ENCODE data around the gene POLR2H. TPM values are rescaled to one million over a fixed set of nuclear protein-coding genes. Genes with fewer than 3 reads are reported as not detected.
"Not testable (repeated sequence)": the region's sequence is repeated elsewhere in the genome, so short reads cannot be mapped to it uniquely, and the experiment has no call there.

The POLR2H gene
- polyA plus RNA-seq, 1 donor from 2014 or later: 40.8 TPM

- no peaks in the 10 kb centered on the region for H3K9me3 Mint-ChIP-seq
- H3K36me3 Mint-ChIP-seq: peaks cover 5% of the 10 kb centered on the region
- H3K27me3 Mint-ChIP-seq: no peaks in the 10 kb centered on the region
- no peak overlapping the region for H3K4me3 Mint-ChIP-seq
- peaks cover 0 to 3% (median 0%) of the 10 kb centered on the region in 3 donors for H3K4me1 Mint-ChIP-seq
- H3K27ac Mint-ChIP-seq: peak overlapping the region in 2 of 3 donors; percentile 74 to 89
Measured at GRCh38 chr3:184328516-184328915, 33.0 kb upstream of the POLR2H start.

- H3K9me3 Mint-ChIP-seq: no peaks in the 10 kb centered on the region
- peak overlapping the region in 2 of 3 donors; percentile 11 to 25 for H3K27ac Mint-ChIP-seq
- peak overlapping the region in 1 of 4 donors; percentile 67 for H3K4me3 Mint-ChIP-seq
- no peaks in the 10 kb centered on the region for H3K27me3 Mint-ChIP-seq
- peaks cover 6% of the 10 kb centered on the region for H3K36me3 Mint-ChIP-seq
- H3K4me1 Mint-ChIP-seq: peaks cover 5 to 17% (median 14%) of the 10 kb centered on the region in 3 donors
Measured at GRCh38 chr3:184332370-184333090, 29.0 kb upstream of the POLR2H start.

GRCh38 chr3:184333190-184333589 lies 28.3 kb upstream of the POLR2H start:
- Mint-ChIP-seq H3K36me3 (peaks cover 6% of the 10 kb centered on the region), H3K9me3 (no peaks in the 10 kb centered on the region), H3K4me3 (peak overlapping the region in 1 of 4 donors; percentile 67), H3K27ac (peak overlapping the region in 2 of 3 donors; percentile 11 to 96), H3K27me3 (no peaks in the 10 kb centered on the region), H3K4me1 (peaks cover 5 to 21% (median 17%) of the 10 kb centered on the region in 3 donors)

GRCh38 chr3:184333700-184334099 lies 27.8 kb upstream of the POLR2H start:
- Mint-ChIP-seq H3K4me1 (peaks cover 5 to 21% (median 17%) of the 10 kb centered on the region in 3 donors), H3K27ac (peak overlapping the region; percentile 59 to 96 (median 94)), H3K4me3 (peak overlapping the region in 1 of 4 donors; percentile 67), H3K9me3 (no peaks in the 10 kb centered on the region), H3K36me3 (peaks cover 4% of the 10 kb centered on the region), H3K27me3 (no peaks in the 10 kb centered on the region)

- Mint-ChIP-seq H3K9me3 (no peaks in the 10 kb centered on the region), H3K27ac (peak overlapping the region; percentile 94 to 96 (median 95)), H3K36me3 (peaks cover 4% of the 10 kb centered on the region), H3K4me3 (peak overlapping the region in 3 of 4 donors; percentile 5 to 81 (median 54)), H3K4me1 (peaks cover 5 to 21% (median 17%) of the 10 kb centered on the region in 3 donors), H3K27me3 (no peaks in the 10 kb centered on the region)
Measured at GRCh38 chr3:184334470-184335158, 26.9 kb upstream of the POLR2H start.

GRCh38 chr3:184335291-184335660 lies 26.2 kb upstream of the POLR2H start:
- H3K9me3 Mint-ChIP-seq: no peaks in the 10 kb centered on the region
- peaks cover 2% of the 10 kb centered on the region for H3K36me3 Mint-ChIP-seq
- H3K27me3 Mint-ChIP-seq: no peaks in the 10 kb centered on the region
- peaks cover 5 to 21% (median 17%) of the 10 kb centered on the region in 3 donors for H3K4me1 Mint-ChIP-seq
- H3K4me3 Mint-ChIP-seq: peak overlapping the region; percentile 81 to 96 (median 90)
- H3K27ac Mint-ChIP-seq: peak overlapping the region; percentile 94 to 96 (median 95)

GRCh38 chr3:184335661-184336546 lies 25.6 kb upstream of the POLR2H start:
- peaks cover 6% of the 10 kb centered on the region for H3K36me3 Mint-ChIP-seq
- H3K27me3 Mint-ChIP-seq: no peaks in the 10 kb centered on the region
- no peaks in the 10 kb centered on the region for H3K9me3 Mint-ChIP-seq
- H3K27ac Mint-ChIP-seq: peak overlapping the region; percentile 94 to 96 (median 95)
- H3K4me1 Mint-ChIP-seq: peaks cover 5 to 21% (median 17%) of the 10 kb centered on the region in 3 donors
- peak overlapping the region; percentile 83 to 96 (median 90) for H3K4me3 Mint-ChIP-seq

- Mint-ChIP-seq H3K4me1 (peaks cover 5 to 23% (median 17%) of the 10 kb centered on the region in 3 donors), H3K36me3 (peaks cover 8% of the 10 kb centered on the region), H3K4me3 (peak overlapping the region; percentile 83 to 96 (median 90)), H3K27me3 (no peaks in the 10 kb centered on the region), H3K27ac (peak overlapping the region; percentile 61 to 92 (median 87)), H3K9me3 (no peaks in the 10 kb centered on the region)
Measured at GRCh38 chr3:184336547-184337398, 24.7 kb upstream of the POLR2H start.

GRCh38 chr3:184337399-184337714 lies 24.2 kb upstream of the POLR2H start, which contains the start of gene FAM131A:
FAM131A (plus strand) TSS chr3:184337600; CDS start chr3:184337631, 31 bp downstream.
- peaks cover 8% of the 10 kb centered on the region for H3K36me3 Mint-ChIP-seq
- H3K27me3 Mint-ChIP-seq: no peaks in the 10 kb centered on the region
- peaks cover 5 to 23% (median 17%) of the 10 kb centered on the region in 3 donors for H3K4me1 Mint-ChIP-seq
- peak within 1 kb of the TSS; percentile 61 to 92 (median 87) for H3K27ac Mint-ChIP-seq
- no peaks in the 10 kb centered on the region for H3K9me3 Mint-ChIP-seq
- peak within 1 kb of the TSS; percentile 83 to 96 (median 90) for H3K4me3 Mint-ChIP-seq

- Mint-ChIP-seq H3K4me3 (peak overlapping the region in 3 of 4 donors; percentile 79 to 83 (median 83)), H3K4me1 (peaks cover 5 to 22% (median 17%) of the 10 kb centered on the region in 3 donors), H3K27ac (peak overlapping the region in 2 of 3 donors; percentile 15 to 87)
Measured at GRCh38 chr3:184337981-184338380, 23.5 kb upstream of the POLR2H start.

GRCh38 chr3:184338511-184338945 lies 23.0 kb upstream of the POLR2H start:
- H3K9me3 Mint-ChIP-seq: no peaks in the 10 kb centered on the region
- H3K27me3 Mint-ChIP-seq: no peaks in the 10 kb centered on the region
- peak overlapping the region in 1 of 3 donors; percentile 40 for H3K27ac Mint-ChIP-seq
- peaks cover 8% of the 10 kb centered on the region for H3K36me3 Mint-ChIP-seq
- peak overlapping the region in 2 of 4 donors; percentile 12 to 15 for H3K4me3 Mint-ChIP-seq
- H3K4me1 Mint-ChIP-seq: peaks cover 5 to 22% (median 17%) of the 10 kb centered on the region in 3 donors

More at GRCh38 chr3:184337981-184338380, 23.5 kb upstream of the POLR2H start:
- Mint-ChIP-seq H3K27me3 (no peaks in the 10 kb centered on the region), H3K9me3 (no peaks in the 10 kb centered on the region), H3K36me3 (peaks cover 8% of the 10 kb centered on the region)

GRCh38 chr3:184339001-184339400 lies 22.5 kb upstream of the POLR2H start:
- H3K9me3 Mint-ChIP-seq: no peaks in the 10 kb centered on the region
- H3K36me3 Mint-ChIP-seq: peaks cover 8% of the 10 kb centered on the region
- H3K4me3 Mint-ChIP-seq: peak overlapping the region in 2 of 4 donors; percentile 12 to 33
- no peaks in the 10 kb centered on the region for H3K27me3 Mint-ChIP-seq
- peaks cover 5 to 22% (median 17%) of the 10 kb centered on the region in 3 donors for H3K4me1 Mint-ChIP-seq
- H3K27ac Mint-ChIP-seq: peak overlapping the region in 1 of 3 donors; percentile 40

GRCh38 chr3:184339451-184340135 lies 21.9 kb upstream of the POLR2H start:
- not testable (repeated sequence) for H3K27me3 Mint-ChIP-seq, H3K27ac Mint-ChIP-seq, H3K9me3 Mint-ChIP-seq, H3K4me3 Mint-ChIP-seq, H3K36me3 Mint-ChIP-seq
- H3K4me1 Mint-ChIP-seq: peaks cover 5 to 22% (median 17%) of the 10 kb centered on the region in 3 donors
